Measurements from ENCODE around the gene ANKRD16.
"Not testable (repeated sequence)": the region's sequence is repeated elsewhere in the genome, so short reads cannot be mapped to it uniquely, and the experiment has no call there.

The ANKRD16 gene

GRCh38 chr10:5829267-5829666 lies 60.4 kb downstream of the ANKRD16 start:
- TF ChIP-seq POLR2AphosphoS5 (IDR thresholded peaks at IDR 0.05; ENCODE audit: low read depth, low read length): no peak
- no peak for TF ChIP-seq POLR2A (IDR thresholded peaks at IDR 0.05; ENCODE audit: low read depth, low read length)
- TF ChIP-seq TAF1 (IDR thresholded peaks at IDR 0.05; ENCODE audit: borderline replicate concordance, low read depth, low read length): no peak
- FAIRE-seq: no peak
- DNase-seq (ENCODE audit: insufficient read length): no peak

- no peak for DNase-seq (ENCODE audit: insufficient read length)
- TF ChIP-seq TAF1 (IDR thresholded peaks at IDR 0.05; ENCODE audit: borderline replicate concordance, low read depth, low read length): no peak
- no peak for TF ChIP-seq POLR2A (IDR thresholded peaks at IDR 0.05; ENCODE audit: low read depth, low read length)
- no peak for TF ChIP-seq POLR2AphosphoS5 (IDR thresholded peaks at IDR 0.05; ENCODE audit: low read depth, low read length)
- FAIRE-seq: no peak
Observed at GRCh38 chr10:5828725-5829124, 61.0 kb downstream of the ANKRD16 start.

GRCh38 chr10:5827841-5828240 lies 61.9 kb downstream of the ANKRD16 start:
- FAIRE-seq (no peak), DNase-seq (ENCODE audit: insufficient read length) (no peak)
- TF ChIP-seq POLR2AphosphoS5 (IDR thresholded peaks at IDR 0.05; ENCODE audit: low read depth, low read length): no peak
- TF ChIP-seq POLR2A (IDR thresholded peaks at IDR 0.05; ENCODE audit: low read depth, low read length): no peak
- no peak for TF ChIP-seq TAF1 (IDR thresholded peaks at IDR 0.05; ENCODE audit: borderline replicate concordance, low read depth, low read length)

- FAIRE-seq; DNase-seq (ENCODE audit: insufficient read length): not testable (repeated sequence)
Observed at GRCh38 chr10:5826511-5826910, 63.2 kb downstream of the ANKRD16 start.

- DNase-seq (ENCODE audit: insufficient read length): no peak
- TF ChIP-seq POLR2AphosphoS5 (IDR thresholded peaks at IDR 0.05; ENCODE audit: low read depth, low read length) (no peak), TAF1 (IDR thresholded peaks at IDR 0.05; ENCODE audit: borderline replicate concordance, low read depth, low read length) (no peak), POLR2A (IDR thresholded peaks at IDR 0.05; ENCODE audit: low read depth, low read length) (no peak)
- FAIRE-seq: no peak
Observed at GRCh38 chr10:5818894-5819293, 70.8 kb downstream of the ANKRD16 start.

GRCh38 chr10:5818048-5818331 lies 71.7 kb downstream of the ANKRD16 start:
- TF ChIP-seq POLR2A (IDR thresholded peaks at IDR 0.05; ENCODE audit: low read depth, low read length): no peak
- no peak for TF ChIP-seq POLR2AphosphoS5 (IDR thresholded peaks at IDR 0.05; ENCODE audit: low read depth, low read length)
- TF ChIP-seq TAF1 (IDR thresholded peaks at IDR 0.05; ENCODE audit: borderline replicate concordance, low read depth, low read length): no peak
- no peak for FAIRE-seq

GRCh38 chr10:5817322-5818047 lies 72.2 kb downstream of the ANKRD16 start:
- DNase-seq (ENCODE audit: insufficient read length) (no peak), FAIRE-seq (no peak)
- no peak for TF ChIP-seq POLR2AphosphoS5 (IDR thresholded peaks at IDR 0.05; ENCODE audit: low read depth, low read length)
- TF ChIP-seq POLR2A (IDR thresholded peaks at IDR 0.05; ENCODE audit: low read depth, low read length): no peak
- no peak for TF ChIP-seq TAF1 (IDR thresholded peaks at IDR 0.05; ENCODE audit: borderline replicate concordance, low read depth, low read length)

More at GRCh38 chr10:5818048-5818331, 71.7 kb downstream of the ANKRD16 start:
- no peak for DNase-seq (ENCODE audit: insufficient read length)

- FAIRE-seq: peak; percentile 9
- no peak for DNase-seq (ENCODE audit: insufficient read length)
- TF ChIP-seq POLR2AphosphoS5 (IDR thresholded peaks at IDR 0.05; ENCODE audit: low read depth, low read length) (no peak), TAF1 (IDR thresholded peaks at IDR 0.05; ENCODE audit: borderline replicate concordance, low read depth, low read length) (no peak), POLR2A (IDR thresholded peaks at IDR 0.05; ENCODE audit: low read depth, low read length) (no peak)
Observed at GRCh38 chr10:5816170-5816569, 73.5 kb downstream of the ANKRD16 start.

GRCh38 chr10:5814110-5815107 lies 75.3 kb downstream of the ANKRD16 start:
- DNase-seq (ENCODE audit: insufficient read length) (no peak), FAIRE-seq (no peak)
- TF ChIP-seq POLR2AphosphoS5 (IDR thresholded peaks at IDR 0.05; ENCODE audit: low read depth, low read length): no peak; the same call in 1 of the 2 replicates
- no peak for TF ChIP-seq POLR2A (IDR thresholded peaks at IDR 0.05; ENCODE audit: low read depth, low read length)
- TF ChIP-seq TAF1 (IDR thresholded peaks at IDR 0.05; ENCODE audit: borderline replicate concordance, low read depth, low read length): no peak

- TF ChIP-seq TAF1 (IDR thresholded peaks at IDR 0.05; ENCODE audit: borderline replicate concordance, low read depth, low read length): peak; percentile 70
- peak; percentile 94 for TF ChIP-seq POLR2AphosphoS5 (IDR thresholded peaks at IDR 0.05; ENCODE audit: low read depth, low read length)
- TF ChIP-seq POLR2A (IDR thresholded peaks at IDR 0.05; ENCODE audit: low read depth, low read length): peak; percentile 91
- FAIRE-seq (peak; percentile 97), DNase-seq (ENCODE audit: insufficient read length) (peak; percentile 89)
Observed at GRCh38 chr10:5813341-5814109, 76.2 kb downstream of the ANKRD16 start, which contains the start of gene GDI2. TSS of gene GDI2 (minus strand) at chr10:5813434. CDS start at chr10:5813258, 176 bp downstream.

- TF ChIP-seq TAF1 (IDR thresholded peaks at IDR 0.05; ENCODE audit: borderline replicate concordance, low read depth, low read length): no peak
- no peak for TF ChIP-seq POLR2AphosphoS5 (IDR thresholded peaks at IDR 0.05; ENCODE audit: low read depth, low read length)
- TF ChIP-seq POLR2A (IDR thresholded peaks at IDR 0.05; ENCODE audit: low read depth, low read length): no peak
- DNase-seq (ENCODE audit: insufficient read length) (no peak), FAIRE-seq (no peak)
Observed at GRCh38 chr10:5813091-5813340, 76.7 kb downstream of the ANKRD16 start.
